ENCODE measurements around the gene NFE2L3. TPM values are rescaled to one million over a fixed set of nuclear protein-coding genes. Genes with fewer than 3 reads are reported as not detected.

The NFE2L3 gene
- total RNA-seq, 1 experiment from 2014 or later = 108 TPM

GRCh38 chr7:26216049-26216448 is 64.1 kb downstream of the NFE2L3 start:
- no TSS peak for BruUV-seq (replicated peaks)
- H3K4me1 Mint-ChIP-seq (ENCODE audit: low read depth, unreplicated experiment) = no peaks in the 10 kb centered on the region
- no peak for TF ChIP-seq CTCF (IDR thresholded peaks at IDR 0.05; ENCODE audit: unreplicated experiment)
- no peak overlapping the region for H3K27ac Mint-ChIP-seq (ENCODE audit: unreplicated experiment)
- H3K27me3 Mint-ChIP-seq (ENCODE audit: unreplicated experiment) = no peaks in the 10 kb centered on the region
- H3K36me3 Mint-ChIP-seq (ENCODE audit: insufficient read depth, unreplicated experiment) = peaks cover 27% of the 10 kb centered on the region
- H3K9me3 Mint-ChIP-seq (ENCODE audit: low read depth, unreplicated experiment) = peaks cover 3% of the 10 kb centered on the region
- intact Hi-C loops (cut with micrococcal nuclease; ENCODE audit: unreplicated experiment) = no loop called here
- no peak overlapping the region for H3K4me3 Mint-ChIP-seq (ENCODE audit: low read depth, unreplicated experiment)
- CTCF ChIA-PET = no interaction called here
- no peak for DNase-seq

- H3K4me3 Mint-ChIP-seq (ENCODE audit: low read depth, unreplicated experiment) = no peak overlapping the region
- intact Hi-C loops (cut with micrococcal nuclease; ENCODE audit: unreplicated experiment) = no loop called here
- H3K4me1 Mint-ChIP-seq (ENCODE audit: low read depth, unreplicated experiment) = no peaks in the 10 kb centered on the region
- H3K27ac Mint-ChIP-seq (ENCODE audit: unreplicated experiment) = no peak overlapping the region
- CTCF ChIA-PET = interaction anchor here (0.6 kb wide), 1 partner anchor 139 kb away, joined by 4 read pairs; no protein-coding TSS in a partner anchor
- DNase-seq = no peak
- H3K27me3 Mint-ChIP-seq (ENCODE audit: unreplicated experiment) = peaks cover 19% of the 10 kb centered on the region
- TF ChIP-seq CTCF (IDR thresholded peaks at IDR 0.05; ENCODE audit: unreplicated experiment) = no peak
- H3K36me3 Mint-ChIP-seq (ENCODE audit: insufficient read depth, unreplicated experiment) = no peaks in the 10 kb centered on the region
- no peaks in the 10 kb centered on the region for H3K9me3 Mint-ChIP-seq (ENCODE audit: low read depth, unreplicated experiment)
- no TSS peak for BruUV-seq (replicated peaks)
Measured at GRCh38 chr7:26224359-26224758, 72.4 kb downstream of the NFE2L3 start.

GRCh38 chr7:26227987-26228386 is 76.0 kb downstream of the NFE2L3 start:
- intact Hi-C loops (cut with micrococcal nuclease; ENCODE audit: unreplicated experiment) = no loop called here

GRCh38 chr7:26233902-26234511 is 82.0 kb downstream of the NFE2L3 start:
- Mint-ChIP-seq H3K36me3 (ENCODE audit: insufficient read depth, unreplicated experiment) (no peaks in the 10 kb centered on the region), H3K4me1 (ENCODE audit: low read depth, unreplicated experiment) (no peaks in the 10 kb centered on the region), H3K9me3 (ENCODE audit: low read depth, unreplicated experiment) (no peaks in the 10 kb centered on the region), H3K27me3 (ENCODE audit: unreplicated experiment) (peaks cover 38% of the 10 kb centered on the region), H3K4me3 (ENCODE audit: low read depth, unreplicated experiment) (no peak overlapping the region), H3K27ac (ENCODE audit: unreplicated experiment) (no peak overlapping the region)
- intact Hi-C loops (cut with micrococcal nuclease; ENCODE audit: unreplicated experiment) = no loop called here
- TF ChIP-seq CTCF (IDR thresholded peaks at IDR 0.05; ENCODE audit: unreplicated experiment) = no peak
- BruUV-seq (replicated peaks) = no TSS peak
- DNase-seq = no peak
- CTCF ChIA-PET = no interaction called here

More at GRCh38 chr7:26227987-26228386, 76.0 kb downstream of the NFE2L3 start:
- DNase-seq = no peak
- H3K27ac Mint-ChIP-seq (ENCODE audit: unreplicated experiment) = no peak overlapping the region
- H3K4me3 Mint-ChIP-seq (ENCODE audit: low read depth, unreplicated experiment) = no peak overlapping the region
- no peaks in the 10 kb centered on the region for H3K36me3 Mint-ChIP-seq (ENCODE audit: insufficient read depth, unreplicated experiment)
- H3K9me3 Mint-ChIP-seq (ENCODE audit: low read depth, unreplicated experiment) = no peaks in the 10 kb centered on the region
- H3K27me3 Mint-ChIP-seq (ENCODE audit: unreplicated experiment) = peaks cover 24% of the 10 kb centered on the region
- H3K4me1 Mint-ChIP-seq (ENCODE audit: low read depth, unreplicated experiment) = no peaks in the 10 kb centered on the region
- no TSS peak for BruUV-seq (replicated peaks)
- CTCF ChIA-PET = no interaction called here
- TF ChIP-seq CTCF (IDR thresholded peaks at IDR 0.05; ENCODE audit: unreplicated experiment) = no peak

Other genes starting within 250 kb of the NFE2L3 start
- gene HNRNPA2B1, start 48.5 kb downstream of the NFE2L3 start, total RNA-seq (2022) = 880 and 924 TPM in 2 replicates
- 390 and 417 TPM in 2 replicates for gene CBX3, start 49.5 kb downstream of the NFE2L3 start, total RNA-seq (2022)
- gene SNX10, start 139.7 kb downstream of the NFE2L3 start, total RNA-seq (2022) = 19.6 and 22.1 TPM in 2 replicates

All from Calu3 (cell line).